ENCODE measurements around the gene SNX33.

- TF ChIP-seq, protein P1, sequence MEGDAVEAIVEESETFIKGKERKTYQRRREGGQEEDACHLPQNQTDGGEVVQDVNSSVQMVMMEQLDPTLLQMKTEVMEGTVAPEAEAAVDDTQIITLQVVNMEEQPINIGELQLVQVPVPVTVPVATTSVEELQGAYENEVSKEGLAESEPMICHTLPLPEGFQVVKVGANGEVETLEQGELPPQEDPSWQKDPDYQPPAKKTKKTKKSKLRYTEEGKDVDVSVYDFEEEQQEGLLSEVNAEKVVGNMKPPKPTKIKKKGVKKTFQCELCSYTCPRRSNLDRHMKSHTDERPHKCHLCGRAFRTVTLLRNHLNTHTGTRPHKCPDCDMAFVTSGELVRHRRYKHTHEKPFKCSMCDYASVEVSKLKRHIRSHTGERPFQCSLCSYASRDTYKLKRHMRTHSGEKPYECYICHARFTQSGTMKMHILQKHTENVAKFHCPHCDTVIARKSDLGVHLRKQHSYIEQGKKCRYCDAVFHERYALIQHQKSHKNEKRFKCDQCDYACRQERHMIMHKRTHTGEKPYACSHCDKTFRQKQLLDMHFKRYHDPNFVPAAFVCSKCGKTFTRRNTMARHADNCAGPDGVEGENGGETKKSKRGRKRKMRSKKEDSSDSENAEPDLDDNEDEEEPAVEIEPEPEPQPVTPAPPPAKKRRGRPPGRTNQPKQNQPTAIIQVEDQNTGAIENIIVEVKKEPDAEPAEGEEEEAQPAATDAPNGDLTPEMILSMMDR (IDR thresholded peaks at IDR 0.05; ENCODE audit: low read length): no peak
- TF ChIP-seq EZH2 (IDR thresholded peaks at IDR 0.05; ENCODE audit: borderline replicate concordance, low read length): no peak
Measured at GRCh38 chr15:75650908-75651809, 3.4 kb downstream of the SNX33 start.

Data from OCI-LY1 (cell line).